Fibroblast of pulmonary artery (primary cell): ENCODE data around the gene IL1A.

Experiments used
- DNase-seq: peaks from one replicate; pipeline ENCODE4 v3.0.0-alpha.2; 2010; ENCODE audit warnings: low read depth
- H3K4me3 ChIP-seq: replicated peaks from 2 replicates; pipeline ENCODE4 v1.5.1; 2011; ENCODE audit warnings: low read depth, mild to moderate bottlenecking, control low read depth, low read length, moderate library complexity
- CTCF ChIP-seq: IDR thresholded peaks from 2 replicates; pipeline ENCODE4 v1.5.1; 2011; ENCODE audit warnings: mild to moderate bottlenecking, control low read depth, low read length, inconsistent platforms; ENCODE audit errors: missing control alignments

Gene IL1A

GRCh38 chr2:112727276-112728028 lies 56.8 kb downstream of the IL1A start:
- DNase-seq = no peak
- no peak overlapping the region for H3K4me3 ChIP-seq
- TF ChIP-seq CTCF = no peak

- peak; percentile 95 for TF ChIP-seq CTCF
- H3K4me3 ChIP-seq = no peak overlapping the region
- peak; percentile 94 for DNase-seq
Measured at GRCh38 chr2:112726487-112727190, 57.7 kb downstream of the IL1A start.

- DNase-seq = no peak
- no peak overlapping the region for H3K4me3 ChIP-seq
- no peak for TF ChIP-seq CTCF
Measured at GRCh38 chr2:112725545-112726457, 58.5 kb downstream of the IL1A start.

- DNase-seq = no peak
- peak; percentile 31 for TF ChIP-seq CTCF
- H3K4me3 ChIP-seq = no peak overlapping the region
Measured at GRCh38 chr2:112724591-112725525, 59.4 kb downstream of the IL1A start.

- no peak for DNase-seq
- no peak for TF ChIP-seq CTCF
Measured at GRCh38 chr2:112723995-112724394, 60.3 kb downstream of the IL1A start.

More at GRCh38 chr2:112723995-112724394, 60.3 kb downstream of the IL1A start:
- H3K4me3 ChIP-seq = no peak overlapping the region
